ENCODE results near the gene PSMD12.
A peak's percentile ranks its signal among the peaks of the same experiment; 100 is the strongest.
"Not testable (repeated sequence)": the region's sequence is repeated elsewhere in the genome, so short reads cannot be mapped to it uniquely, and the experiment has no call there.

Gene PSMD12

GRCh38 chr17:67392111-67392510 lies 25.7 kb upstream of the PSMD12 start:
- H2BK15ac ChIP-seq (replicated peaks; ENCODE audit: low read depth), result no peak overlapping the region
- H3K79me1 ChIP-seq (ENCODE audit: low read length), result peaks cover 4% of the 10 kb centered on the region
- no CpG with 5 or more reads among the region's 6 CpGs for WGBS (ENCODE audit: extremely low coverage, insufficient coverage, low lambda C conversion rate)
- H3K36me3 ChIP-seq (ENCODE audit: control insufficient read depth, insufficient read depth, low read length), result no peaks in the 10 kb centered on the region
- H3K9ac ChIP-seq (ENCODE audit: low read length), result no peak overlapping the region
- H3K23ac ChIP-seq (ENCODE audit: low read length), result no peak overlapping the region
- H3K56ac ChIP-seq (ENCODE audit: low read length), result no peak overlapping the region
- no peak for DNase-seq
- no peak overlapping the region for H3K4me2 ChIP-seq (ENCODE audit: low read length)
- H3K27me3 ChIP-seq (ENCODE audit: insufficient read depth, low read length, poor library complexity), result no peaks in the 10 kb centered on the region
- no peak overlapping the region for H4K5ac ChIP-seq (ENCODE audit: low read length)
- H3K4me3 ChIP-seq (ENCODE audit: low read length), result no peak overlapping the region
- no peak overlapping the region for H2BK5ac ChIP-seq (ENCODE audit: low read length)
- no peaks in the 10 kb centered on the region for H3K4me1 ChIP-seq (ENCODE audit: control insufficient read depth, low read depth, low read length)
- peaks cover 15% of the 10 kb centered on the region for H3K79me2 ChIP-seq (ENCODE audit: control insufficient read depth, insufficient read depth, low read length)
- no peak overlapping the region for H2AK5ac ChIP-seq (ENCODE audit: low read length)
- H2BK120ac ChIP-seq (ENCODE audit: low read depth, low read length), result no peak overlapping the region
- H3K4ac ChIP-seq (ENCODE audit: low read depth, low read length), result no peak overlapping the region
- no peak overlapping the region for H3K27ac ChIP-seq (ENCODE audit: low read depth, low read length)
- no peak overlapping the region for H4K8ac ChIP-seq (ENCODE audit: low read depth, low read length)
- no peak overlapping the region for H3K18ac ChIP-seq (ENCODE audit: low read length)

GRCh38 chr17:67390646-67391361 lies 24.4 kb upstream of the PSMD12 start:
- H3K36me3 ChIP-seq (ENCODE audit: control insufficient read depth, insufficient read depth, low read length), result no peaks in the 10 kb centered on the region
- no peak overlapping the region for H3K4me2 ChIP-seq (ENCODE audit: low read length)
- H2BK15ac ChIP-seq (replicated peaks; ENCODE audit: low read depth), result no peak overlapping the region
- no CpG with 5 or more reads among the region's 9 CpGs for WGBS (ENCODE audit: extremely low coverage, insufficient coverage, low lambda C conversion rate)
- no peak overlapping the region for H4K5ac ChIP-seq (ENCODE audit: low read length)
- H2BK120ac ChIP-seq (ENCODE audit: low read depth, low read length), result no peak overlapping the region
- H3K9ac ChIP-seq (ENCODE audit: low read length), result no peak overlapping the region
- H3K18ac ChIP-seq (ENCODE audit: low read length), result no peak overlapping the region
- peaks cover 20% of the 10 kb centered on the region for H3K79me2 ChIP-seq (ENCODE audit: control insufficient read depth, insufficient read depth, low read length)
- H2BK5ac ChIP-seq (ENCODE audit: low read length), result no peak overlapping the region
- no peak overlapping the region for H3K23ac ChIP-seq (ENCODE audit: low read length)
- H3K27me3 ChIP-seq (ENCODE audit: insufficient read depth, low read length, poor library complexity), result no peaks in the 10 kb centered on the region
- DNase-seq, result no peak
- H3K56ac ChIP-seq (ENCODE audit: low read length), result no peak overlapping the region
- H3K4me1 ChIP-seq (ENCODE audit: control insufficient read depth, low read depth, low read length), result no peaks in the 10 kb centered on the region
- H4K8ac ChIP-seq (ENCODE audit: low read depth, low read length), result no peak overlapping the region
- peaks cover 4% of the 10 kb centered on the region for H3K79me1 ChIP-seq (ENCODE audit: low read length)
- H3K4ac ChIP-seq (ENCODE audit: low read depth, low read length), result no peak overlapping the region
- H3K27ac ChIP-seq (ENCODE audit: low read depth, low read length), result no peak overlapping the region
- H2AK5ac ChIP-seq (ENCODE audit: low read length), result no peak overlapping the region
- no peak overlapping the region for H3K4me3 ChIP-seq (ENCODE audit: low read length)

DNA sequence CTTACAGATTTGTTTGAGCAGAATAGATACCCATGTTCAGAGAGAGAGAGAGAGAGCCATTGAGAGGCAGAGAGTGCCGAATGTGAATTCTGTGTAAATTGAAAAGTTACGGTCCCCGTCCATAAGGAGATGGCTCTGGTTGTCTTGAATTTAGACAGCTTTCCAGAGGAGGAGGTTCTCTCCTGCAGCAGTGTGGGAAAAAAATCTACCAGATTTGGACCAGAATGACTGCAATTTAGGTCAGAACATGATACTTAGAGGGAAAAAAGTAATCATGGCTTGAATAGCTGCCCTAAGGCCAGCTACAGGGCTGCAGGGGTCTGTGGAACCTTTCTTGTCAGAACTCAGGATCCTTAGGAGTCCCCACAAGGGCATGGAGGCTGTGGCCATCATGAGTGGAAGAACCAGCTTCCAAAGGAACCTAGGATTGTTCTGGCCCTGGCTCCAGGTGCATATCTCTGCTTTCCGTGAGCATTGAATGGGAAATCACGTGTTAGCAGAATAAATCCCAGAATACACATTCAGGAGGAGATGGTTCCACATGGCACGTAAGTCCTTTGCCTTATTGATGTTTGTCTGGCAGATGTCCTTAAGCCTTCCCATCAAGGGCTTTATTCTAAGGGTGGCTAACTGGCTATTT lies 23.7 kb upstream of the PSMD12 start:
- H3K36me3 ChIP-seq (ENCODE audit: control insufficient read depth, insufficient read depth, low read length), result no peaks in the 10 kb centered on the region
- DNase-seq, result peak; percentile 25
- H3K18ac ChIP-seq (ENCODE audit: low read length), result no peak overlapping the region
- H2BK15ac ChIP-seq (replicated peaks; ENCODE audit: low read depth), result no peak overlapping the region
- H3K56ac ChIP-seq (ENCODE audit: low read length), result no peak overlapping the region
- no peaks in the 10 kb centered on the region for H3K27me3 ChIP-seq (ENCODE audit: insufficient read depth, low read length, poor library complexity)
- no peak overlapping the region for H3K9ac ChIP-seq (ENCODE audit: low read length)
- no peak overlapping the region for H2AK5ac ChIP-seq (ENCODE audit: low read length)
- no peak overlapping the region for H4K8ac ChIP-seq (ENCODE audit: low read depth, low read length)
- no peaks in the 10 kb centered on the region for H3K4me1 ChIP-seq (ENCODE audit: control insufficient read depth, low read depth, low read length)
- H3K79me2 ChIP-seq (ENCODE audit: control insufficient read depth, insufficient read depth, low read length), result peaks cover 25% of the 10 kb centered on the region
- H3K4me3 ChIP-seq (ENCODE audit: low read length), result no peak overlapping the region
- H2BK5ac ChIP-seq (ENCODE audit: low read length), result no peak overlapping the region
- no peak overlapping the region for H3K23ac ChIP-seq (ENCODE audit: low read length)
- peaks cover 4% of the 10 kb centered on the region for H3K79me1 ChIP-seq (ENCODE audit: low read length)
- no peak overlapping the region for H2BK120ac ChIP-seq (ENCODE audit: low read depth, low read length)
- no peak overlapping the region for H4K5ac ChIP-seq (ENCODE audit: low read length)
- no peak overlapping the region for H3K27ac ChIP-seq (ENCODE audit: low read depth, low read length)
- H3K4me2 ChIP-seq (ENCODE audit: low read length), result no peak overlapping the region
- H3K4ac ChIP-seq (ENCODE audit: low read depth, low read length), result no peak overlapping the region
- WGBS (ENCODE audit: extremely low coverage, insufficient coverage, low lambda C conversion rate), result no CpG with 5 or more reads among the region's 6 CpGs

DNA sequence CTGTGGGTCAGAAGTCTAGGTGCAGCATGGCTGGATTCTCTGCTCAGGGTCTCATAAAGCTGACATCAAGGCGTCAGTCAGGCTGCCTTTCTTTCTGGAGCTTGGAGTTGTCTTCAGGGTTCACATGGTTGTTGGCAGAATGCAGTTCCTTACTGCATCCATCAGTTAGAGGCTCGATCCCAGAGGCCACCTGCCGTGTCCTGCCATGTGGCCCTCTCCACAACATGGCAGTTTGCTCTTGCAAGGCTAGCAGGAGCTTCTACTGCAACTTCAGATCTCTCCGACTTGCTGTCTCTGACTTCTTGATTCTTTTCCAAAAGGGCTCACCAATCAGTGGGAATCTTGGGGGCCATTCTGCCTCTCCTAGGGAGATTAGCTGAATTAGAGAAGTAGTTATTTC lies 22.6 kb upstream of the PSMD12 start:
- Histone ChIP-seq H2BK5ac (ENCODE audit: low read length) (no peak overlapping the region), H3K79me2 (ENCODE audit: control insufficient read depth, insufficient read depth, low read length) (peaks cover 30% of the 10 kb centered on the region), H3K27ac (ENCODE audit: low read depth, low read length) (no peak overlapping the region), H3K36me3 (ENCODE audit: control insufficient read depth, insufficient read depth, low read length) (no peaks in the 10 kb centered on the region), H3K23ac (ENCODE audit: low read length) (peak overlapping the region; percentile 45), H4K8ac (ENCODE audit: low read depth, low read length) (no peak overlapping the region), H3K56ac (ENCODE audit: low read length) (no peak overlapping the region), H3K4me1 (ENCODE audit: control insufficient read depth, low read depth, low read length) (no peaks in the 10 kb centered on the region), H4K5ac (ENCODE audit: low read length) (no peak overlapping the region), H2AK5ac (ENCODE audit: low read length) (no peak overlapping the region), H3K4ac (ENCODE audit: low read depth, low read length) (no peak overlapping the region), H3K9ac (ENCODE audit: low read length) (no peak overlapping the region), H3K27me3 (ENCODE audit: insufficient read depth, low read length, poor library complexity) (no peaks in the 10 kb centered on the region), H3K4me2 (ENCODE audit: low read length) (no peak overlapping the region), H2BK15ac (replicated peaks; ENCODE audit: low read depth) (no peak overlapping the region), H3K79me1 (ENCODE audit: low read length) (peaks cover 4% of the 10 kb centered on the region), H3K18ac (ENCODE audit: low read length) (no peak overlapping the region), H2BK120ac (ENCODE audit: low read depth, low read length) (no peak overlapping the region), H3K4me3 (ENCODE audit: low read length) (no peak overlapping the region)
- no CpG with 5 or more reads among the region's 4 CpGs for WGBS (ENCODE audit: extremely low coverage, insufficient coverage, low lambda C conversion rate)
- DNase-seq, result no peak

DNA sequence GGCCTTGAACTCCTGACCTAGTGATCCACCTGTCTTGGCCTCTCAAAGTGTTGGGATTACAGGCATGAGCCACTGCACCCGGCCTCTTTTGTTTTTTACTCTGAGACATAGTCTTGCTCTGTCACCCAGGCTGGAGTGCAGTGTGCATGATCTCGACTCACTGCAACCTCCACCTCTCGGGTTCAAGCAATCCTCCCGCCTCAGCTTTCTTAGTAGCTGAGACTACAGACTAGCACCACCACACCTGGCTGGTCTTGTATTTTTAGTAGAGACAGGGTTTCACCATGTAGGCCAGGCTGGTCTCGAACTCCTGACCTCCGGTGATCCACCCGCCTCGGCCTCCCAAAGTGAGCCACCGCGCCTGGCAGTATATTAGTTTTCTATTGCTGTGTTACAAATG lies 22.2 kb upstream of the PSMD12 start:
- not testable (repeated sequence) for H3K79me1 ChIP-seq (ENCODE audit: low read length); H3K27me3 ChIP-seq (ENCODE audit: insufficient read depth, low read length, poor library complexity); H3K36me3 ChIP-seq (ENCODE audit: control insufficient read depth, insufficient read depth, low read length); H3K18ac ChIP-seq (ENCODE audit: low read length); H3K9ac ChIP-seq (ENCODE audit: low read length); H2BK120ac ChIP-seq (ENCODE audit: low read depth, low read length); DNase-seq; H3K4ac ChIP-seq (ENCODE audit: low read depth, low read length); H3K4me3 ChIP-seq (ENCODE audit: low read length); H3K4me1 ChIP-seq (ENCODE audit: control insufficient read depth, low read depth, low read length); H3K23ac ChIP-seq (ENCODE audit: low read length); H4K5ac ChIP-seq (ENCODE audit: low read length); H2BK5ac ChIP-seq (ENCODE audit: low read length); H3K27ac ChIP-seq (ENCODE audit: low read depth, low read length); H4K8ac ChIP-seq (ENCODE audit: low read depth, low read length); H2AK5ac ChIP-seq (ENCODE audit: low read length); H3K56ac ChIP-seq (ENCODE audit: low read length); H3K4me2 ChIP-seq (ENCODE audit: low read length); H2BK15ac ChIP-seq (replicated peaks; ENCODE audit: low read depth)
- no CpG with 5 or more reads among the region's 10 CpGs for WGBS (ENCODE audit: extremely low coverage, insufficient coverage, low lambda C conversion rate)
- peaks cover 30% of the 10 kb centered on the region for H3K79me2 ChIP-seq (ENCODE audit: control insufficient read depth, insufficient read depth, low read length)

Data from mesendoderm (in vitro differentiated cells).